Peyer's patch (tissue), 4 donors: Measurements from ENCODE around the gene TYW1. TPM values are rescaled to one million over a fixed set of nuclear protein-coding genes. Genes with fewer than 3 reads are reported as not detected.

Source experiments
- DNase-seq, 3 donors: peaks; one replicate each; pipeline ENCODE4 v3.0.0-alpha.2; 2017 to 2019
- H3K27ac ChIP-seq, 4 donors: fragments of 200-600 bp; sonication (generic); one replicate each; pipeline ENCODE4 v1.5.1; 2016 to 2019
- H3K27me3 ChIP-seq, 2 donors: fragments of 200-600 bp; sonication (generic); one replicate each; pipeline ENCODE4 v1.5.1; 2019
- H3K36me3 ChIP-seq, 3 donors: fragments of 200-600 bp; sonication (generic); one replicate each; pipeline ENCODE4 v1.5.1; 2016 to 2019
- H3K4me1 ChIP-seq, 4 donors: fragments of 200-600 bp; sonication (generic); one replicate each; pipeline ENCODE4 v1.5.1; 2016 to 2019
- H3K4me3 ChIP-seq, 4 donors: fragments of 200-600 bp; sonication (generic); 1 replicate in 3 of 4; 2 replicates in 1 of 4; pipeline ENCODE4 v1.5.1; 2016 to 2019; ENCODE audit warnings: mild to moderate bottlenecking in 1 of 4
- H3K9me3 ChIP-seq, 4 donors: fragments of 200-600 bp; sonication (generic); one replicate each; pipeline ENCODE4 v1.5.1; 2016 to 2019; ENCODE audit warnings: mild to moderate bottlenecking in 1 of 4
- POLR2A ChIP-seq, 2 donors: fragments of 450-650 bp; IDR thresholded peaks; one replicate each; pipeline ENCODE4 v1.5.1; 2017; ENCODE audit warnings: antibody characterized with exemption in 2 of 2, mild to moderate bottlenecking in 2 of 2, moderate library complexity in 2 of 2
- total RNA-seq, 4 donors: library from RNA; depleted of rRNA; stranded (reverse); fragments of >200 nt; gene quantifications; one replicate each; pipeline ENCODE4 v1.1.0, GENCODE V29; 2016
- TF ChIP-seq, protein P1 (sequence below), 6 experiments: fragments of 450-650 bp in 4 of 6; fragments of 200-600 bp in 2 of 6; sonication (generic) in 1 of 6; IDR thresholded peaks; one replicate each; pipeline ENCODE4 v1.5.1; 2017 to 2019; ENCODE audit warnings: antibody characterized with exemption in 6 of 6, mild to moderate bottlenecking in 3 of 6, moderate library complexity in 1 of 6

Gene TYW1
- total RNA-seq, 4 donors from 2014 or later = 15.1 to 69.3 (median 27.0) TPM

DNA sequence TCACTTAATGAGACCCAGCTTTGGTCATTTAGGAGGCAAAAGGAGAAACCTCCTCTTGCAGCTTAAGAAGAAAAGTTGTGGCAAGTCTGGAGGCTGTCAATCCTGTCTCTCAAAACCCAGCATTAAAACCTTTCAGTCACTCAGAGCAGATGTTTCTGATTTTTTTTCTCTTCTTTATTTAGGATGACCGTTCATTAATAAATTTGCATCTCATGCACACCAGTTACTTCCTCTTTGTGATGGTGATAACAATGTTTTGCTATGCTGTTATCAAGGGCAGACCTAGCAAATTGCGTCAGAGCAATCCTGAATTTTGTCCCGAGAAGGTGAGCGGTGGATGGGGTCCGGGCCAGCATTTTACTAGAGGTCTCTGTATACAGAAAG, 43.6 kb upstream of the TYW1 start:
- Histone ChIP-seq H3K36me3 (peaks cover 0 to 95% (median 6%) of the 10 kb centered on the region in 3 donors), H3K9me3 (no peaks in the 10 kb centered on the region), H3K4me3 (no peak overlapping the region), H3K4me1 (peaks cover 0 to 4% (median 1%) of the 10 kb centered on the region in 4 donors), H3K27ac (peak overlapping the region in 2 of 4 donors; percentile 15 to 57), H3K27me3 (no peaks in the 10 kb centered on the region)
- no peak for DNase-seq
- TF ChIP-seq POLR2A (IDR thresholded peaks at IDR 0.05) = no peak
- TF ChIP-seq, protein P1, sequence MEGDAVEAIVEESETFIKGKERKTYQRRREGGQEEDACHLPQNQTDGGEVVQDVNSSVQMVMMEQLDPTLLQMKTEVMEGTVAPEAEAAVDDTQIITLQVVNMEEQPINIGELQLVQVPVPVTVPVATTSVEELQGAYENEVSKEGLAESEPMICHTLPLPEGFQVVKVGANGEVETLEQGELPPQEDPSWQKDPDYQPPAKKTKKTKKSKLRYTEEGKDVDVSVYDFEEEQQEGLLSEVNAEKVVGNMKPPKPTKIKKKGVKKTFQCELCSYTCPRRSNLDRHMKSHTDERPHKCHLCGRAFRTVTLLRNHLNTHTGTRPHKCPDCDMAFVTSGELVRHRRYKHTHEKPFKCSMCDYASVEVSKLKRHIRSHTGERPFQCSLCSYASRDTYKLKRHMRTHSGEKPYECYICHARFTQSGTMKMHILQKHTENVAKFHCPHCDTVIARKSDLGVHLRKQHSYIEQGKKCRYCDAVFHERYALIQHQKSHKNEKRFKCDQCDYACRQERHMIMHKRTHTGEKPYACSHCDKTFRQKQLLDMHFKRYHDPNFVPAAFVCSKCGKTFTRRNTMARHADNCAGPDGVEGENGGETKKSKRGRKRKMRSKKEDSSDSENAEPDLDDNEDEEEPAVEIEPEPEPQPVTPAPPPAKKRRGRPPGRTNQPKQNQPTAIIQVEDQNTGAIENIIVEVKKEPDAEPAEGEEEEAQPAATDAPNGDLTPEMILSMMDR (IDR thresholded peaks at IDR 0.05) = no peak

DNA sequence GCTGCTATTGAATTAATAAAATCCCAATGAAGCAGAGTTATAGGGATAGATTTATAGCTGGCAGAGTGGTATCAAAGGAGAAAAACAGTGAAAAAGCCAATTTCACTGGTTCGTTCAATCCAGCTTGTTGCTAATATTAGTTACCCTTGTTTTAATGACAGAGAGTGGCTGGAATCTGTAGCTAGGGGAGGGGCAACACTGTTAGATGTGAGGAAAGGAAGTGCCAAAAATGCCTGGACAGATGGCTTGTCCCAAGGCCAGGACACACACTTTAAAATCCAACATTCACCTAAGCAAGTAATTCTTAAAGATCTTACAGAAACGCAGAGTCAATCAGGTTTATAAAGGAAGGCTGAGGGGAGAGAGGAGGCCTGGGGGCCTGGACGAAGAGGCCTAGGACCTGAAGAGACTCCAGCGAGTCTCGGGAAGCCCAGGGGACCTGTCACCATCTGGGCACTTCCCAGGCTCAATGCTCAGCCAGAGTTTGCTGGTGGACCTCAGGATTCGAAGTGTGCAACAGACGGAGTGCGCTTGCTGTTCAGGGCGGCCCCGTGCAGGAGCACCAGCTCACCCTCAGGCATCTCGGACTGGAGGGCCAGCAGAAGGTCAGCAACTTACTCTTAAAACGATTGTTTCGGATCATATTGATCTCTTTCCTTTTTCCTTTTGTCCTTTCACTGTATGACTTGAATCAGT, 38.9 kb upstream of the TYW1 start:
- Histone ChIP-seq H3K4me1 (peaks cover 0 to 2% (median under 1%) of the 10 kb centered on the region in 4 donors), H3K27me3 (no peaks in the 10 kb centered on the region), H3K4me3 (no peak overlapping the region), H3K27ac (no peak overlapping the region), H3K36me3 (peaks cover 0 to 64% (median 2%) of the 10 kb centered on the region in 3 donors), H3K9me3 (no peaks in the 10 kb centered on the region)
- DNase-seq = no peak
- TF ChIP-seq, protein P1 (IDR thresholded peaks at IDR 0.05) = no peak
- no peak for TF ChIP-seq POLR2A (IDR thresholded peaks at IDR 0.05)

DNA sequence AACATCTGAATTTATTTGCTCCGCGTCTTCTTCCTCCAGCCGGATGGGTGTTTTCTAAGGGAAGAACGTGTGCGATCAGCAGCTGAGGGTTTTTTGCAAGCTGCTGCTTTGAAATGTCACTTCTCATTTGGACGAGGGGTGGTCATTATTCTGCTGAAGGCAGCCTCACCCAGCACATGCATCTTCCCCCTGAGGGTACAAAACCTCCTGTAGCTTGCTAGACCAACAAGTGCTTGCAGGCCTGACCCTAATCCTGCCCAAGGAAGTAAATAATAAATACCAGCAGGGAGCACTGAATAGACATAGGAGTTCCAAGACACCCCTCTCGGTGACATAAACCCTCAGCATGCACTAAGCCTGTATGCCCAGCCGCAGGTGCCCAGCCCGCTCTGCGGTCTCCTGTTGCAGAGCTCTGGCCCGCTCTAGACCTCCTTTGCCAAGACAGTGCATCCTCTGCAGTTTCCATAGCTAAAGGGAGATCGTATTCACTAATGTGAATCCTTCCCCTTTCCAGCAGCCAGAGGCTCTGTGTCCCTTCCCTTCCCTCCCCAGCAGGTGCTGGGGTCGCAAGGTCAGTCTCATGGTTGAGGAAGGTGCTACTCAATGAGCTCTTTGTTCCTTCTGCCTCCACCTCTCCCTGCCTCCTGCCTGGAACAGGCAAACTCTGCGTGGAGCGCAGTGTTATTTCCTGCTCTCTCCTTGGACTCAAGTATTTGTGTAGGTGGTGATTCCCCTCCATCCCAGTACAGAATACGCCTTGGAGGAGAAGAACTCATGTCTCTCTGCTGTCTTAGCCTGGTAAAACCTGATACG, 37.9 kb upstream of the TYW1 start:
- no peaks in the 10 kb centered on the region for H3K9me3 ChIP-seq
- no peaks in the 10 kb centered on the region for H3K27me3 ChIP-seq
- peak in 1 of 3 donors; percentile 57 for DNase-seq
- H3K27ac ChIP-seq = peak overlapping the region in 1 of 4 donors; percentile 4
- peaks cover 0 to 55% (median 2%) of the 10 kb centered on the region in 3 donors for H3K36me3 ChIP-seq
- H3K4me1 ChIP-seq = no peaks in the 10 kb centered on the region
- no peak overlapping the region for H3K4me3 ChIP-seq
- TF ChIP-seq POLR2A (IDR thresholded peaks at IDR 0.05) = no peak
- TF ChIP-seq, protein P1 (IDR thresholded peaks at IDR 0.05) = no peak

DNA sequence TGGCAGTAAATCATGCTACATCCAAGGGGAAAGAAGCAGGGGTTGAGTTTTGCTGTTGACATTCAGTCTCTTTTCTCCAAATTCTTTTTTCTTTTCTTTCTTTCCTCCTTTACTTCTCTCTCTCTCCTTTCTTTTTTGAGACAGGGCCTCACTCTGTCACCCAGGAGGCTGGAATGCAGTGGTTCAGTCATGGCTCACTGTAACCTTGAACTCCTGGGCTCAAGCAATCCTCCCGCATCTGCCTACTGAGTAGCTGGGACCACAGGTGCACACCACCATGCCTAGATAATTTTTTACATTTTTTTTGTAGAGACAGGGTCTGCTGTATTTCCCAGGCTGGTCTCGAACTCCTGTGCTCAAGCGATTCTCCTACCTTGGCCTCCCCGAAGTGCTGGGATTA, 36.4 kb upstream of the TYW1 start:
- H3K27ac ChIP-seq = no peak overlapping the region
- TF ChIP-seq POLR2A (IDR thresholded peaks at IDR 0.05) = no peak
- TF ChIP-seq, protein P1 (IDR thresholded peaks at IDR 0.05) = no peak
- peaks cover 0 to 41% (median 2%) of the 10 kb centered on the region in 3 donors for H3K36me3 ChIP-seq
- no peaks in the 10 kb centered on the region for H3K9me3 ChIP-seq
- no peaks in the 10 kb centered on the region for H3K27me3 ChIP-seq
- H3K4me1 ChIP-seq = no peaks in the 10 kb centered on the region
- no peak overlapping the region for H3K4me3 ChIP-seq
- no peak for DNase-seq

DNA sequence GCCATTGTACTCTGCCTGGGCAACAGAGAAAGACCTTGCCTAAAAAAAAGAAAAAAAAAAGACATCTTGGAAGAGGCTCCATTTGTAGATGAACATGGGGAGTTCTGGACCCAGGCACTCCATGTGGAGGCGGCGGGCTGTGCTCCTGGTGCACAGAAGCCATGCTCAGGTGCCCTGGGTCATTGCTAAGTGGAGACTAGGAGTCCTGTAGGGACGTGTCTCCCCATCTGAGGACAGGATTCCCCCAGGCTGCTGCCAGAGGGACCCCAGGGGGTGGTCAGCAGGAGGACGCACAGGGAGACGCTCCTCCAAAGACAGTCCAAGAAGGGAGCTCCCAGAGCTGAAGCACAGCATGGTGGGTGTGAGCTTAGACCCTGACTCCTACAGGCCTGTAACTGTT, 35.5 kb upstream of the TYW1 start:
- no peak for DNase-seq
- peaks cover 0 to 32% (median 0%) of the 10 kb centered on the region in 3 donors for H3K36me3 ChIP-seq
- H3K9me3 ChIP-seq = no peaks in the 10 kb centered on the region
- H3K4me3 ChIP-seq = no peak overlapping the region
- H3K27me3 ChIP-seq = no peaks in the 10 kb centered on the region
- H3K27ac ChIP-seq = no peak overlapping the region
- TF ChIP-seq POLR2A (IDR thresholded peaks at IDR 0.05) = no peak
- TF ChIP-seq, protein P1 (IDR thresholded peaks at IDR 0.05) = no peak
- H3K4me1 ChIP-seq = no peaks in the 10 kb centered on the region
